Right lobe of liver (tissue), 4 donors: ENCODE data around the gene UNC13B.

Experiments
- POLR2A ChIP-seq: fragments of 450-650 bp; IDR thresholded peaks from one replicate; pipeline ENCODE4 v1.6.1; 2017; ENCODE audit warnings: antibody characterized with exemption, mild to moderate bottlenecking
- TF ChIP-seq, protein P1 (sequence below), 4 donors: fragments of 200-600 bp in 3 of 4; fragments of 450-650 bp in 1 of 4; IDR thresholded peaks; one replicate each; pipeline versions ENCODE4 v1.5.1 to v1.8.0; 2016 to 2022; ENCODE audit warnings: antibody characterized with exemption in 4 of 4, mild to moderate bottlenecking in 2 of 4
- donor health status: DM: no; HTN: no; CAD: no.
- donor health status: DM: no; HTN: no; CAD: no.
- donor health status: DM: no; HTN: yes; CAD: no.

DNA sequence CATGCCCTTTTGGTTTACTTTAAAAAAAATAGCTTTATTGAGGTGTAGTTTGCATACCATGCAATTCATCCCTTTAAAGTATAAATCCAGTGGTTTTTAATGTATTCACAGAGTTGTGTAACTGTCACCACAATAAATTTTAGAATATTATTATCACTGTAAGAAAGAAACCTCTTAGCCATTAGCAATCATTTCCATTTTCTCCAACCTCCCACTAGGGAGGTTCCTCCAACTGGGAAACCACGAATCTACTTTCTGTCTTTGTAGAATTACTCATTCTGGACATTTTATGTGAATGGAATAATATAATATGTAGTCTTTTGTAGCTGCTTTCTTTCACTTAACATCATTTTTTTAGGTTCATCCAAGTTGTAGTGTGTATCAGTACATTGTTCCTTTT, 43.5 kb downstream of the UNC13B start:
- TF ChIP-seq, protein P1, sequence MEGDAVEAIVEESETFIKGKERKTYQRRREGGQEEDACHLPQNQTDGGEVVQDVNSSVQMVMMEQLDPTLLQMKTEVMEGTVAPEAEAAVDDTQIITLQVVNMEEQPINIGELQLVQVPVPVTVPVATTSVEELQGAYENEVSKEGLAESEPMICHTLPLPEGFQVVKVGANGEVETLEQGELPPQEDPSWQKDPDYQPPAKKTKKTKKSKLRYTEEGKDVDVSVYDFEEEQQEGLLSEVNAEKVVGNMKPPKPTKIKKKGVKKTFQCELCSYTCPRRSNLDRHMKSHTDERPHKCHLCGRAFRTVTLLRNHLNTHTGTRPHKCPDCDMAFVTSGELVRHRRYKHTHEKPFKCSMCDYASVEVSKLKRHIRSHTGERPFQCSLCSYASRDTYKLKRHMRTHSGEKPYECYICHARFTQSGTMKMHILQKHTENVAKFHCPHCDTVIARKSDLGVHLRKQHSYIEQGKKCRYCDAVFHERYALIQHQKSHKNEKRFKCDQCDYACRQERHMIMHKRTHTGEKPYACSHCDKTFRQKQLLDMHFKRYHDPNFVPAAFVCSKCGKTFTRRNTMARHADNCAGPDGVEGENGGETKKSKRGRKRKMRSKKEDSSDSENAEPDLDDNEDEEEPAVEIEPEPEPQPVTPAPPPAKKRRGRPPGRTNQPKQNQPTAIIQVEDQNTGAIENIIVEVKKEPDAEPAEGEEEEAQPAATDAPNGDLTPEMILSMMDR (IDR thresholded peaks at IDR 0.05), result no peak
- no peak for TF ChIP-seq POLR2A
